Left lung (tissue), 14 donors: Measurements from ENCODE around the gene RRP9. TPM values are rescaled to one million over a fixed set of nuclear protein-coding genes. Genes with fewer than 3 reads are reported as not detected.
"Not testable (repeated sequence)": the region's sequence is repeated elsewhere in the genome, so short reads cannot be mapped to it uniquely, and the experiment has no call there.

ENCODE experiments used
- ATAC-seq: fragments of 200-7000 bp; cut with Tn5 transposase; one replicate; pipeline ENCODE4 v1.9.1; 2020; ENCODE audit warnings: moderate library complexity
- DNase-seq, 4 donors: peaks; one replicate each; pipeline ENCODE4 v3.0.0-alpha.2; 2013 to 2020
- H3K27ac ChIP-seq, 2 donors: fragments of 200-600 bp; sonication (generic) in 1 of 2; one replicate each; pipeline versions ENCODE4 v1.5.0 to v1.8.0; 2020 to 2021
- H3K27me3 ChIP-seq, 2 donors: fragments of 200-600 bp; sonication (generic) in 1 of 2; one replicate each; pipeline versions ENCODE4 v1.5.0 to v1.8.0; 2020 to 2021
- H3K36me3 ChIP-seq, 2 donors: fragments of 200-600 bp; sonication (generic) in 1 of 2; one replicate each; pipeline versions ENCODE4 v1.5.0 to v1.8.0; 2020 to 2021
- H3K4me1 ChIP-seq, 2 donors: fragments of 200-600 bp; one replicate each; pipeline ENCODE4 v1.8.0; 2021
- H3K4me3 ChIP-seq, 2 donors: fragments of 200-600 bp; sonication (generic) in 1 of 2; one replicate each; pipeline versions ENCODE4 v1.5.0 to v1.8.0; 2020 to 2021; ENCODE audit warnings: mild to moderate bottlenecking in 1 of 2
- H3K9me3 ChIP-seq, 2 donors: fragments of 200-600 bp; sonication (generic) in 1 of 2; one replicate each; pipeline versions ENCODE4 v1.5.0 to v1.8.0; 2020 to 2021
- CTCF ChIP-seq, 2 donors: fragments of 200-600 bp; sonication (generic) in 1 of 2; IDR thresholded peaks; one replicate each; pipeline versions ENCODE4 v1.5.0 to v1.8.0; 2021; ENCODE audit warnings: antibody characterized with exemption in 2 of 2
- intact Hi-C, 2 donors: fragments of 100-400 bp; cut with DNase I; formaldehyde crosslinking; loops; one replicate each; pipeline versions ENCODE4 v1.11.2 to v1.14.2; 2022
- long read RNA-seq, 12 donors: library from polyadenylated mRNA in 2 of 12; unstranded in 2 of 12; transcript quantifications; one replicate each; pipeline ENCODE4 v2.0.0 and lab custom pipeline, GENCODE V29; 2019 to 2026
- polyA plus RNA-seq, 6 donors: library from polyadenylated mRNA; unstranded; fragments of 120-200 nt; gene quantifications; one replicate each; pipeline ENCODE4 v1.2.1, GENCODE V29; 2013; ENCODE audit not compliant: insufficient read length in 6 of 6
- total RNA-seq, 2 donors: library from RNA; stranded (reverse); fragmentation: NEBNext Ultra II Directional; extraction: Animal tissue kit (Norgen Biotek cat#: 25700); gene quantifications; one replicate each; pipeline ENCODE4 v1.2.1, GENCODE V29; 2021
- donor health status: DM: no; HTN: yes; CAD: no.
- donor health status: DM: no; HTN: no; CAD: no.

The RRP9 gene
- total RNA-seq: 10 to 100 TPM; 14.5 to 25.7 TPM
- 10 to 100 TPM; 16.6 to 23.6 (median 19.1) TPM for polyA plus RNA-seq
- long read RNA-seq, donor 1, transcript RRP9-201 (15 exons, 1,578 nt): major isoform, 8 of 8 reads
- long read RNA-seq, donor 1, partial matches to known transcripts: 0 of 8 reads
- long read RNA-seq, donor 1, other reads (novel, unspliced or antisense): 0 of 8 reads
- long read RNA-seq, donor 2, partial matches to known transcripts: 22 of 24 reads
- long read RNA-seq, donor 2, other reads (novel, unspliced or antisense): 0 of 24 reads
- long read RNA-seq, donor 3, transcript RRP9-201 (15 exons, 1,578 nt): major isoform, 8 of 8 reads
- long read RNA-seq, donor 3, partial matches to known transcripts: 0 of 8 reads
- long read RNA-seq, donor 3, other reads (novel, unspliced or antisense): 0 of 8 reads
- long read RNA-seq, donor 4, transcript RRP9-201 (15 exons, 1,578 nt): major isoform, 20 of 25 reads
- long read RNA-seq, donor 4, partial matches to known transcripts: 1 of 25 reads
- long read RNA-seq, donor 4, other reads (novel, unspliced or antisense): 4 of 25 reads
- long read RNA-seq, donor 5, transcript RRP9-201 (15 exons, 1,578 nt): major isoform, 5 of 5 reads
- long read RNA-seq, donor 5, partial matches to known transcripts: 0 of 5 reads
- long read RNA-seq, donor 5, other reads (novel, unspliced or antisense): 0 of 5 reads
- long read RNA-seq, donor 6, transcript RRP9-201 (15 exons, 1,578 nt): major isoform, 6 of 6 reads
- long read RNA-seq, donor 6, partial matches to known transcripts: 0 of 6 reads
- long read RNA-seq, donor 6, other reads (novel, unspliced or antisense): 0 of 6 reads
- long read RNA-seq, donor 7, transcript RRP9-201 (15 exons, 1,578 nt): major isoform, 6 of 11 reads
- long read RNA-seq, donor 7, partial matches to known transcripts: 5 of 11 reads
- long read RNA-seq, donor 7, other reads (novel, unspliced or antisense): 0 of 11 reads
- long read RNA-seq, donor 8, transcript RRP9-201 (15 exons, 1,578 nt): major isoform, 5 of 5 reads
- long read RNA-seq, donor 8, partial matches to known transcripts: 0 of 5 reads
- long read RNA-seq, donor 8, other reads (novel, unspliced or antisense): 0 of 5 reads
- long read RNA-seq, donor 9: 0 reads
- long read RNA-seq, donor 10, transcript RRP9-201 (15 exons, 1,578 nt): major isoform, 29 of 41 reads
- long read RNA-seq, donor 10, partial matches to known transcripts: 0 of 41 reads
- long read RNA-seq, donor 10, other reads (novel, unspliced or antisense): 12 of 41 reads
- long read RNA-seq, donor 11, partial matches to known transcripts: 7 of 11 reads
- long read RNA-seq, donor 11, other reads (novel, unspliced or antisense): 0 of 11 reads
- long read RNA-seq, donor 12, partial matches to known transcripts: 0 of 2 reads
- long read RNA-seq, donor 12, other reads (novel, unspliced or antisense): 0 of 2 reads

GRCh38 chr3:51941798-51942602 lies at the start of gene RRP9, which contains the start of gene PARP3:
Gene RRP9 (minus strand): TSS chr3:51941904. CDS start chr3:51941867, 37 bp downstream.
Gene PARP3 (plus strand): TSS chr3:51942363. CDS start chr3:51943356, 993 bp downstream.
- TF ChIP-seq CTCF (IDR thresholded peaks at IDR 0.05): peak; percentile 99 to 100
- Histone ChIP-seq H3K36me3 (peaks cover 0 to 25% of the 10 kb centered on the region in 2 donors), H3K4me1 (peaks cover 11 to 41% of the 10 kb centered on the region in 2 donors), H3K27me3 (no peaks in the 10 kb centered on the region), H3K9me3 (no peaks in the 10 kb centered on the region), H3K27ac (peak within 1 kb of the TSS; percentile 88 to 93), H3K4me3 (peak within 1 kb of the TSS; percentile 63 to 86)
- intact Hi-C loops: no loop called here
- peak; percentile 99 to 100 (median 100) for DNase-seq
- peak; percentile 93 for ATAC-seq

- H3K9me3 ChIP-seq, ATAC-seq, H3K4me3 ChIP-seq, H3K27me3 ChIP-seq, H3K27ac ChIP-seq, DNase-seq, intact Hi-C loops: not testable (repeated sequence)
- Histone ChIP-seq H3K4me1 (peaks cover 10 to 45% of the 10 kb centered on the region in 2 donors), H3K36me3 (peaks cover 0 to 48% of the 10 kb centered on the region in 2 donors)
Observed at GRCh38 chr3:51990501-51990971, 48.8 kb upstream of the RRP9 start.

- peaks cover 7 to 37% of the 10 kb centered on the region in 2 donors for H3K4me1 ChIP-seq
- TF ChIP-seq CTCF (IDR thresholded peaks at IDR 0.05): no peak
- intact Hi-C loops: no loop called here
- no peak overlapping the region for H3K27ac ChIP-seq
- ATAC-seq (no peak), DNase-seq (no peak)
- H3K4me3 ChIP-seq: no peak overlapping the region
- no peaks in the 10 kb centered on the region for H3K27me3 ChIP-seq
- H3K36me3 ChIP-seq: peaks cover 0 to 31% of the 10 kb centered on the region in 2 donors
- H3K9me3 ChIP-seq: no peaks in the 10 kb centered on the region
Observed at GRCh38 chr3:51988286-51989146, 46.8 kb upstream of the RRP9 start.

GRCh38 chr3:51987568-51987967 lies 45.9 kb upstream of the RRP9 start:
- H3K27ac ChIP-seq: no peak overlapping the region
- no peak overlapping the region for H3K4me3 ChIP-seq
- H3K4me1 ChIP-seq: peaks cover 9 to 34% of the 10 kb centered on the region in 2 donors
- no peaks in the 10 kb centered on the region for H3K9me3 ChIP-seq
- intact Hi-C loops: no loop called here
- TF ChIP-seq CTCF (IDR thresholded peaks at IDR 0.05): no peak
- ATAC-seq (no peak), DNase-seq (no peak)
- H3K27me3 ChIP-seq: no peaks in the 10 kb centered on the region
- H3K36me3 ChIP-seq: peaks cover 0 to 21% of the 10 kb centered on the region in 2 donors
